Brain microvascular endothelial cell (primary cell): ENCODE data around the gene FHIP2A.
"Not testable (repeated sequence)": the region's sequence is repeated elsewhere in the genome, so short reads cannot be mapped to it uniquely, and the experiment has no call there.

Experiments used
- DNase-seq: peaks from one replicate; pipeline ENCODE4 v3.0.0-alpha.2; 2020
- H3K27ac ChIP-seq: fragments of 250-450 bp; sonication (Bioruptor Pico); 2 replicates; pipeline ENCODE4 v1.5.1; 2020; ENCODE audit warnings: mild to moderate bottlenecking, moderate library complexity
- H3K27me3 ChIP-seq: fragments of 250-450 bp; sonication (Bioruptor Pico); replicated peaks from 2 replicates; pipeline ENCODE4 v1.5.1; 2020; ENCODE audit warnings: mild to moderate bottlenecking
- H3K36me3 ChIP-seq: fragments of 250-450 bp; sonication (Bioruptor Pico); replicated peaks from 2 replicates; pipeline ENCODE4 v1.5.1; 2020; ENCODE audit warnings: mild to moderate bottlenecking
- H3K4me3 ChIP-seq: 2 replicates; pipeline ENCODE4 v1.5.1; 2011; ENCODE audit warnings: low read depth, mild to moderate bottlenecking, control low read depth, low read length, moderate library complexity
- in situ Hi-C: cut with HindIII; loops from 2 replicates; pipeline ENCODE4 v1.10.0; 2017; ENCODE audit warnings: low sequenced_read_pairs, low pct_ligation_motif_present
- TF ChIP-seq, protein P1 (sequence below): IDR thresholded peaks from 2 replicates; pipeline ENCODE4 v1.5.1; 2011; ENCODE audit warnings: low read depth, mild to moderate bottlenecking, moderate library complexity, low read length, control low read depth, inconsistent platforms; ENCODE audit errors: missing control alignments

The FHIP2A gene

DNA sequence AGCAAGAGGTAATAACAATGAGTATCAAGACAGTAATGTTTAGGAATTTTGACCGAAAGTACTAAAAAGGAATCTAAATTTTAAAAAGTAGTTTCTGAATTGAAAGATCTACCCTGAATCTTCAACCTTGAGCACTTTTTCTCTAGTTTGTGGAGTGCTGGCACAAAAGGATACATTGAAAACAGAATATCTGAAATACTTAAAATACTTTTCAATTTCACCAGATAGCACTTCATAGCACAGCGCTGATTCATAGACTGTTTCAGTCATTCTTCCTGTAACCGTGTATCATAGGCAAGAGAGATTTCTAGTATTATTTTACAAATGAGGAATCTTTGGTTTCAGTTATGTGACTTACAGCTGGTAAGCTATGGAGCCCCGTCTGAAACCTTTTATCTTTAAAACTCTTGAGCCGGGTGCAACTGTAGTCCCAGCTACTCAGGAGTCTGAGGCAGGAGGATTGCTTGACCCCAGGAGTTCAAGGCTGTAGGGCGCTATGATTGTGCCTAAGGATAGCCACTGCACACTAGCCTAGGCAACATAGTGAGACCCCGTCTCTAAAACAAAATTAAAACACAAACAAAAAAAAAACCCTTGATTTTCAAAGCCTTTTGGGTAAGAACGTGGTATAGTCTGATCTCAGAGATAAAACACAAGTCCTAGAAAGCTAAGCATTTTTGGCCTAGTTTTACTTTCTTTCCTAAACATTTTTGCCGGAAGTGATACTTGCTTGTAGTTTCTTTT, 35.1 kb downstream of the FHIP2A start:
- Histone ChIP-seq H3K4me3 (peak overlapping the region; percentile 18), H3K27ac (peak overlapping the region; percentile 89), H3K36me3 (peaks cover 53% of the 10 kb centered on the region), H3K27me3 (no peaks in the 10 kb centered on the region)
- in situ Hi-C loops: no loop called here
- peak; percentile 83 for DNase-seq
- TF ChIP-seq, protein P1, sequence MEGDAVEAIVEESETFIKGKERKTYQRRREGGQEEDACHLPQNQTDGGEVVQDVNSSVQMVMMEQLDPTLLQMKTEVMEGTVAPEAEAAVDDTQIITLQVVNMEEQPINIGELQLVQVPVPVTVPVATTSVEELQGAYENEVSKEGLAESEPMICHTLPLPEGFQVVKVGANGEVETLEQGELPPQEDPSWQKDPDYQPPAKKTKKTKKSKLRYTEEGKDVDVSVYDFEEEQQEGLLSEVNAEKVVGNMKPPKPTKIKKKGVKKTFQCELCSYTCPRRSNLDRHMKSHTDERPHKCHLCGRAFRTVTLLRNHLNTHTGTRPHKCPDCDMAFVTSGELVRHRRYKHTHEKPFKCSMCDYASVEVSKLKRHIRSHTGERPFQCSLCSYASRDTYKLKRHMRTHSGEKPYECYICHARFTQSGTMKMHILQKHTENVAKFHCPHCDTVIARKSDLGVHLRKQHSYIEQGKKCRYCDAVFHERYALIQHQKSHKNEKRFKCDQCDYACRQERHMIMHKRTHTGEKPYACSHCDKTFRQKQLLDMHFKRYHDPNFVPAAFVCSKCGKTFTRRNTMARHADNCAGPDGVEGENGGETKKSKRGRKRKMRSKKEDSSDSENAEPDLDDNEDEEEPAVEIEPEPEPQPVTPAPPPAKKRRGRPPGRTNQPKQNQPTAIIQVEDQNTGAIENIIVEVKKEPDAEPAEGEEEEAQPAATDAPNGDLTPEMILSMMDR: no peak

DNA sequence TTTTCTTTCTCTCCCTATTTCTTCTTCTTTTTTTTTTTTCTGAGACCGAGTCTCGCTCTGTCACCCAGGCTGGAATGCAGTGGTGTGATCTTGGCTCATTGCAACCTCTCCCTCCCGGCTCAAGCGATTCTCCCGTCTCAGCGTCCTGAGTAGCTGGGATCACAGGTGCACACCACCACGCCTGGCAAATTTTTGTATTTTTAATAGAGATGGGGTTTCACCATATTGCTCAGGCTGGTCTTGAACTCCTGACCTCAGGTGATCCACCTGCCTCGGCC, 35.6 kb downstream of the FHIP2A start:
- H3K27me3 ChIP-seq, H3K4me3 ChIP-seq, DNase-seq, in situ Hi-C loops: not testable (repeated sequence)
- Histone ChIP-seq H3K36me3 (peaks cover 54% of the 10 kb centered on the region), H3K27ac (peak overlapping the region; percentile 89)

DNA sequence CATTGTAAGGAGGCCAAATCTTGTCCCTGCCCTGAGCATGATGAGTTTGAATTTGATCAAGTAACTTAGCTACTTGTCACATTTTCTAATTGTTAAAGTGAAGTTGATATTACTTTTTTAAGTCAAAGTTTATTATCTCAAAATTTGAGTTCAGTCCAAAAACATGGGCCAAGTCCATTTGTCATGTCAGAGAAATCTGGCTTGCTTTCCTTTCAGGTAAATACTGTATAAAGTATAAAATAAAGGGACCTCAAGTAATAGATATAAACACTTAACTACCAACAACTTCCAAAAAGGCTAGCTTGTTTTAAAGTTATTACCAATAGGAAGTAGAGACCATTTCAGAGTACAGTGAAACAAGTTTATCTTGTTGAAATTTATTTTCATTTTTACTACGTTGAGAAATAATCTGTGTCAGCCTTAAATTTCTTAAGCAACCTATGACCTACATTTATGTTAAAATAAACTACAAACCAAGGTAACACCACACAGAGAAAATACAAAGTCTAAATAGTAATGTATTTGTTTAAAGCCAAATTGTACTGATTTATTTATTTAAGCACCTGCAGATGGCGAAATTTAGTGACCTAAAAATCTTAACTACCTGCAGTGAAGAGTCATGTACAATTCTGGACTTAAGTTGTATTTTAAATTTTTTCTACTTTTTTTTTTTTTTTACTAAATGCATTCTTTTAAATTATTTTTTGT, 36.5 kb downstream of the FHIP2A start:
- H3K27ac ChIP-seq: peak overlapping the region; percentile 89
- H3K36me3 ChIP-seq: peaks cover 52% of the 10 kb centered on the region
- TF ChIP-seq, protein P1: no peak
- in situ Hi-C loops: no loop called here
- no peak for DNase-seq
- no peaks in the 10 kb centered on the region for H3K27me3 ChIP-seq
- H3K4me3 ChIP-seq: no peak overlapping the region

DNA sequence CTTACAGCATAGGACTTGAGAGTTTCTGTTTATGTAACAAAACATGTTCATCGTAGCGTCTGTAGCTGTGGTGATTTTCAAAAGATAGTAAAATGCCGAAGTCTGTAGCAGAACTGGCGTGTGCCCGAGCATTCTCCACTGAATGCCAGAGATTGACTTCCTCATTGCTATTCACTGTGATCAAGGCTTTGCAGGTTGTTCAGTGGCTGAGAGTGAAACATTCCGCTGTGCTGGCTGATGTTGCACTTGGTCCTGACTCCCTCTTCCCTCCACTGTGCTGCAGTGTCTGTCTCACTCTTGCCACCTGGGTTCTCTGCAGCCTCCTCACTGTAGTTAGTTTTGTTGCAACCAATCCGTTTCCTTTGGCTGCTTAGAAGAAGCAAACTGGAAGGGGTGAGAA, 37.6 kb downstream of the FHIP2A start:
- H3K36me3 ChIP-seq: peaks cover 54% of the 10 kb centered on the region

DNA sequence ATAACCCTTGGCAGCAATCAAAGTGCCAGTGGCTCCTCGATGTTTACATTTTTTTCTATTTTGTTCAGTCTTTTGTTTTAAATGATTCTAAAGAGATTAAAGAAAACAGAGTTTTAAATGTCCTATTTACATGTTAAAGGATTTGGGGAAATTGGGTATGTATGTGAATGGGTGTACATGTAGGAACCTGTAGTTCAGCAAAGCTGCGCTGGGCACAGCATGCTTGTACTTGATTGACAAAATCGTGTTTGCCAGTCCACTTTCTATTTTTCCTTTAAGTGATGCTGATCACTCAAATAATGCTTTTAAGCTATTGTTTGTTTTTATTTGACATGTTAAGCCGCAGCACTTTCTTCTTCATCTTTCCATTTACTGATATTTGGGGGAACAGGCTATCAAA, 40.9 kb downstream of the FHIP2A start:
- Histone ChIP-seq H3K36me3 (peaks cover 50% of the 10 kb centered on the region), H3K27ac (no peak overlapping the region), H3K27me3 (no peaks in the 10 kb centered on the region), H3K4me3 (no peak overlapping the region)
- no peak for DNase-seq
- in situ Hi-C loops: no loop called here
- TF ChIP-seq, protein P1: no peak

More for the DNA sequence above, 37.6 kb downstream of the FHIP2A start:
- Histone ChIP-seq H3K4me3 (no peak overlapping the region), H3K27me3 (no peaks in the 10 kb centered on the region), H3K27ac (no peak overlapping the region)
- TF ChIP-seq, protein P1: no peak
- DNase-seq: no peak
- in situ Hi-C loops: no loop called here

DNA sequence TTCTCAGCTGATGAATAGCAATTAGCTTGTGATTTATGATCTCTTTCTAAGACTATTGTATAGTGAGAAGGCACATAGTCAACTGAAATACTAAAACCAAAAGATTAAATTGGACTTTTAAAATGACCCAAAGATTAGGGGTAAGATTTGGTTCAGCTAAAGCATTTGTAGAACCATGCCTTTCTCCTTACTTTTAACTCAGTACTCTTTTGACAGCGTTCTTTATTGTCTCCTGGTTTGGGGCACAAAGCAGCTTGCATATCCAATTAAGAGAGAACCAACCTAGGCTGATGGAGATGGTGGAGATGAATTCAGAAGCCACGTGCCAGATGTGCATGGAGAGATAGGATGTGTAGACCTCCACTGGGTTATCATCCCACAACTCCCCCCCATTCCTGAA, 45.8 kb downstream of the FHIP2A start:
- in situ Hi-C loops: no loop called here
- TF ChIP-seq, protein P1: no peak
- DNase-seq: no peak
- no peak overlapping the region for H3K27ac ChIP-seq
- H3K36me3 ChIP-seq: peaks cover 18% of the 10 kb centered on the region
- H3K27me3 ChIP-seq: no peaks in the 10 kb centered on the region
- H3K4me3 ChIP-seq: no peak overlapping the region
